RKO (cell line): Measurements from ENCODE around the gene CHTF8.

Source experiments
- DNase-seq: peaks from one replicate; pipeline ENCODE4 v3.0.0-alpha.2; 2016; ENCODE audit warnings: low spot score

Gene CHTF8

DNA sequence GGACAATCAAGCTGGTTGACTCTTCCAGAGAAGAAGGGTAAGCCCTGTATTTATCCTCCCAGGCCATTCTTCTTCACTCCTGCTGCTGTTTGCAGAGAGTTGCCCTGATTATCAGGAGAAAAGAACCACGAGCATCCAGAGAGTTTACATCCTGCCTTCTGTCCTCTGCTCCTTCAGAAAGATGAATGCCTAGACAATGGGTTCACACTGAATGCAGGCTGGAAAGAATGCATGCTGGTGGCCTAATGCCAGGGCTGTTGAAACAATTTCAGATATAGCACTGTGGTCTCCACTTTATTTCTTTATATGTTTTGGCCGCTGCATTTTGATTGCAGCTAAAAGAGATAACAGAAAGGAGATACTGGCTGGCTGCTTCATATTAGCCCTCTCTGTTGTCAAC lies 48.1 kb downstream of the CHTF8 start:
- no peak for DNase-seq

DNA sequence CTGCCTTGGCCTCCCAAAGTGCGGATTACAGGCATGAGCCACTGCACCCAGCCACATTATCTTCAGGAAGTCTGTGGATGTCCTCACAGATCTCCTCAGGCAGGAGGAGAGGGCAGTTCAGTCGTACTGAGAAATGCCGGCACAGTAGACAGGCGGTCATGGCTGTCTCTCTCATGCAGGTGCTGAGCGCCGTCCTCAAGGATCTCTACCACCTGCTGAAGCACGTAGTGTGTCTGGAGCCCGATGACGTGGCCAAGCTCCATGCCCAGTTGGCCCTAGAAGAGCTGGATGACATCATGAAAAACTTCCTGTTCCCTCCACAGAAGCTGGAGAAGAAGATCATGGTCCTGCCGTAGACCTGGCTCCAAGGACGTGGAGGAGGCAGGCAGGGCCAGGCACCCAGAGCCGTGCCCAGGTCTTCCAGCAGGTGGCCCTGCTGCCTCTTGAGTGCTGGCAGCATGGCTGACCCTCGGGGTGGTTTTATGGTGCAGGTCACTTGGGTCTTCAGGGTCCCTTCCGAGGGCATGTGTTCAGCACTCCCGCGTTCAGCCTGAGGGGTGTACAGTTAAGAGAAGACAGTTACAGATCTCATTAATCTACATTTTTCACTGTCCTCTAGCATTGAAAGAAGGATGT lies 49.0 kb downstream of the CHTF8 start:
- DNase-seq = no peak

DNA sequence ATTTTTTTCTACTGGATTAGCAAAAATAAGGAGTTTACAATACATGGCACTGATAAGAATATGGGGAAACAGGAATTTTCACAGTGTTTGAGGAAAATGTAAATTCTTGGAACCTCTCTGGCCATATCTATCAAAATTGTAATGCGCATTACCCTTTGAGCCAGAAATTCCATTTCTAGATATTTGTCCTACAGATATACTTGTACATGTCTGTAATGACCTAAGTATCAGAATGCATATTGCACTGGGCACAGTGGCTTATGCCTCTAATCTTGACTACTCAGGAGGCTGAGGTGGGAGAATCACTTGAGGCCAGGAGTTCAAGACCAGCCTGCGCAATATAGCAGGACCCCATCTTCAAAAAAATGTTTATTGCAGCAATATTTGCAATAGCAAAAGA lies 52.7 kb downstream of the CHTF8 start:
- no peak for DNase-seq

DNA sequence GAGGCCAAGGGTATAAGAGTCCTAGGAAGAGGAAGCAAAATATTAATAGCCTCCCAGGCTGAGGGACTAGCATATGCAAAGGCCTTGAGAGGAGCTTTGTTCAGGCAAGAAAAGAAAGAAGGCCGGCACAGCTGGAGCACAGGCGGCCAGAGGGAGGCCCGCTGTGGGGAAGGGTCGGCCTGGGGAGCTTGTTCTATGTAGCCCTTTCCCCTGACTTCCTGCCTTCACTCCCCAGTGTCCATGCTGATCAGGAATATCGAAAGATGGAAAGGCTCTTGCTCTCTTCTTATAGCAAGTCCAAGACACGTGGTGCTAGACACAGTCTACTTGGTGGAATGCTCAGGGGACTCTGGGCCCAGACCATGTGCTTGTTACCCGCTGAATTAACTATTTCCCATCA lies 54.3 kb downstream of the CHTF8 start:
- DNase-seq = no peak

DNA sequence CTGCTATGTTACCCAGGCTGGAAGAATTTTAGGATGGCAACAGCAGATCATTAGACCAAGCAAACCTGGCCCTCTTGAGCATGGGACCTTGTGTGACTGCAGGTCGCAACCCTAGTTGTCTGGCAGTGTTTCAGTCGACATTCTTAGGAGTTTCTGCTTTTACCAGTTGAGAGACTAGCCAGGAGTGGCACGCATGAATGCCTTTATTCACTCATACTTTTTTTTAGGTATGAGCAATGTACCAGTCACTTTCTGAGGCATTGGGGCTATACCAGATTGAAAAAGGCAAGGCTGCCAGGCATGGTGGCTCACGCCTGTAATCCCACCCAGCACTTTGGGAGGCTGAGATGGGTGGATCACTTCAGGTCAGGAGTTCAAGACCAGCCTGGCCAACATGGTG lies 55.1 kb downstream of the CHTF8 start:
- peak; percentile 77 for DNase-seq

DNA sequence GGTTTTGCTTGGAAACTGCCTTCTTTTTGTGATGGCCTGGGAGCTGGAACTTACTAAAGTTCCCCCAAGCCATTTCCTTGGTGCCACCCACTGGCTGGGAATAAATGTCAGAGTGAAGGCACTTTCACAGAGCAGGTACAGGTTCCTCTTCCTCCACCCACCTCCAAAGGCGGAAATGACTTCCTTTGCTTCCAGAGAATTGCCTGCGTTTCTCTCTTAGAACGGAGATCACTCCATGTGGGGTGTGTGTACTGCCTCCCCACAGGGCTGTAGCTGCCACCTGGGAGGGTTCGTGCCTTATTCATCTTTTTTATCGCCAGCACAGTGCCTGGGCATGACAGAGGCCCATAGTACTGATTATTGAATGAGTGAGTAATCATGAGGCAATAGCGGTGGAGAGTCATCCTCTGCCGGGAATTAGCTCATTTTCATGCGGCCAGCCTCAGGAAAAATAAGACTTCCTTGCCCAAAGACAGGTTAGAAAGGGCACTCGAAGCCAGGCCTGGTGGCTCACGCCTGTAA lies 59.1 kb downstream of the CHTF8 start:
- DNase-seq = peak; percentile 93

DNA sequence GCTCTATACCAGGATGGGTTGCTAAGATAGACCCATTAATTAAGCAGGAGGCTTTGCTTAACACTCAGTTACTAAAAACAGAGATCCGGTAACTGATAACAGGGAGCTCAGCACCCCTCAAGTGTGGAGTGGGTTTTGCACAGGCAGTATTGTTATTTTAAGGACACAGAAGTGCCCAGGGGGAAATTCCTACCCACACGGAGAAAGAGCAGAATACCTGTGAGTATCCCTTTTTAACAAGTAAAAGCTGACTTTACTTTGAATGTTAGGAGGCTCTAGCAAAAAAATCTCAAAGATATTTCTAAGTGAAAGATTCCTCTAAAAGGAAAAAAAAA lies 59.8 kb downstream of the CHTF8 start:
- no peak for DNase-seq

DNA sequence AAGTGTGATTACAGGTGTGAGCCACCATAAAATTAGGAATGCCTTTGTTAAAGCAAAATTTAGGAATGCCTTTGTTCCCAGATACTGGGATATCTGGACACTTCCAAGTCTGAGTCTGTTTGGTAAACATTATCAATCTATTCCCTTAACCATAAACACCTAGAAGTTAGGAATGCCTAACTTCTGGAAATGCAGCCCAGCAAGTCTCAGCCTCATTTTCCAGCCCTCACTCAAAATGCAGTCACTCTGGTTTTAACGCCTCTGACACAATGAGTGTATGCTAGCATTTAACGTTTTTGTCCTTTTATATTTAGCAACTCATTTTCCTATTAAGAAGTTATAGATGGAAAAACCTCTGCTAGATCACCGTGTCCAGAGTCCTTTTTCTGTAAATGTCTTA lies 61.4 kb downstream of the CHTF8 start:
- no peak for DNase-seq

DNA sequence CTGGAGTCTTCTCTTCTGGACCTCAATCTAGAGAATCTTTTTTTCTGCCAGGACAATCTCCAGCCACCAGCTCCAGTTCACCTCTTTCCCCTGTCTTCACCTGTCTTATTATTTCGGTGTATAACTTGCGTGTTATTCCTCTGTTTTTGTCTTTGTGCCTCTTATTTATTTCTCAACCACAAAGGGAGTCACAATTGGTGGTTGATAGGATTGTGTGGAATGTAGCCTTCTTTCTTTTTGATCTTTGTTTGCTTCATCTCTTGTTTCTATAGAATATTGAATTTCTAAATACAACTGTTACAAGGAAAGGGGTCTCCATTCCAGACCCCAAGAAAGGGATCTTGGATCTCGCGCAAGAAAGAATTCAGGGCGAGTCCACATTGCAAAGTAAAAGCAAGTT lies 62.9 kb downstream of the CHTF8 start:
- no peak for DNase-seq
